ENCODE results near the gene GLYAT.

- TF ChIP-seq GATA2 (IDR thresholded peaks at IDR 0.05; ENCODE audit: low read depth, low read length) (no peak), GATA3 (IDR thresholded peaks at IDR 0.05; ENCODE audit: low read depth, low read length) (no peak)
Observed at GRCh38 chr11:58734681-58735490, 3.1 kb upstream of the GLYAT start.

Data from SH-SY5Y (cell line).